Activated naive CD8-positive, alpha-beta T cell treated with anti-CD3 and anti-CD28 coated beads, Interleukin-2, amount 50 U/mL, for 16 hours (primary cell): ENCODE data around the gene SCRN1.

Experiments used
- DNase-seq: peaks from one replicate; pipeline ENCODE4 v3.0.0-alpha.2; 2020; ENCODE audit warnings: low read depth, low spot score

Gene SCRN1

DNA sequence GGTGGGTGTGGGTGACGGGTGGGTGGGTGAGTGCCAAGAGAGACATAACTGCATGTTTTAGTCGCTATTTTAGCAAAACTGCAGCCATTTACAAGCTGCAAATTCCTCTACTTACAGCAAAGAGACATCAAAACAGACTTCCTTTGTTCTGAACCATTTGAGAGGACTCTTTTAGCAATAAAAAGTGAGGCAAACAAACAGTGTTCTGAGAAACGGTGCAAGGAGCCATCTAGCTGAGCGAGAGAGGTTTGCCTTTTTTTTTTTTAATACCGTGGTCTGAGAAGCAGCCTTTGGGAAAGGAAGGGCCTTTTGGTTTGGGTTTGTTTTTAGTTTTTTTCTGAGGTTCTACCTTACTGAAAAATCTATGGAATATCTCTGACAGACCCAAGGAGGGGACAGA, 62.9 kb downstream of the SCRN1 start:
- no peak for DNase-seq

DNA sequence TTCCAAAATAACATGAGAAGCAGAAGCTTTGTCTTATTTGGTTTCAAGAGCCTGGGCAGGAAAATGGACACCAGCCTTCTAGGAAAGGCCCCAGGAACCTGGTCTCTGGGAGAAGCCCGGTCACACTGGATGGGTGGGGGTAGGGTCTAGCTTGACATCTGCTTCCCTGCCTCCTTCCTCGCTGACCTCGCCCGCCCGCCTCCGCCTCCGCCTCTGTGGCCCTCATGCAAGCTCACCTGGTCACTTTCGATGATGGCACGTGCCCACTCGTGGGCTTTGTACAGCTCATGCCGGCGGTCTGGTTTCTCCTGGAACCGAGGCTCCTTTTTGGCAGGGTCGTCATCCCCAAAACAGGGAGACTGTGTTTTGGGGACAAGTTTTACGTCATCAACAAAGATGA, 63.4 kb downstream of the SCRN1 start:
- DNase-seq = no peak

DNA sequence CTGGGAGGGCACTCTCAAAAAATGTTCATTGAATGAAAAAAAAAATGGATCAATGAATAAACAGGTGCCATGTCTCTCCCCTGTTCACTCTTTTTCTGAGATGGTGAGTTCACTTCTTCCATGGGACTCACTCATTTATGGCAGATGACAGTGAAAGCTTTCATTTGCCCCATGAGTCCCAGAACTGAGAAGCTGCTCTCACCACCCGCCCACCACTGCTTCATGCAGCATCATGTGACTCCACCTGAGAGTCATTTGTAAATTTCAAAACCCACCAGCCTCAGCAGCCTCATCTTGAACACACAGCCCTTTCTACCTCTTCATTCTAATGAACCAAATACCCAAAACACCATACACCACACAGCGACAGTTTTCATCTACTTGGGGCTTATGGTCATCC, 64.9 kb downstream of the SCRN1 start:
- DNase-seq = no peak

DNA sequence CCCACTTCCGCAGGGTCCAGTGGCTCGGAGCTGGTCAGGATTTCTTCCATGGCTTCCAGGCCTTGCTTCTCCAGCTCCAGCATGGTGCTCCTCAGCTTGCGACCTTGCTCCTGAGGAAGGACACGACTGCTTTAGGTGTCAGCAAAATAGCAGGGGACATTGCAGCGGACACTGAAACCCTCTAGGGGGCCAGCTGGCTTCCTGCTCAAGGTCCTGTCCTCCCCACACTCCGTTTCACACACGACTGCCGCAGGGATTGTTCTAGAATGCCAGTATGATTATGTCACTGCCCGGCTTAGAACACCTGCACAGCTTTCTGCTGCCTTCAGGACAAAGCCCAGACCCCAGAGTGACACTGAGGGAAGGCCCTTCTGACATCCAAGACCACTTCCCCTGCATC, 65.6 kb downstream of the SCRN1 start:
- no peak for DNase-seq

DNA sequence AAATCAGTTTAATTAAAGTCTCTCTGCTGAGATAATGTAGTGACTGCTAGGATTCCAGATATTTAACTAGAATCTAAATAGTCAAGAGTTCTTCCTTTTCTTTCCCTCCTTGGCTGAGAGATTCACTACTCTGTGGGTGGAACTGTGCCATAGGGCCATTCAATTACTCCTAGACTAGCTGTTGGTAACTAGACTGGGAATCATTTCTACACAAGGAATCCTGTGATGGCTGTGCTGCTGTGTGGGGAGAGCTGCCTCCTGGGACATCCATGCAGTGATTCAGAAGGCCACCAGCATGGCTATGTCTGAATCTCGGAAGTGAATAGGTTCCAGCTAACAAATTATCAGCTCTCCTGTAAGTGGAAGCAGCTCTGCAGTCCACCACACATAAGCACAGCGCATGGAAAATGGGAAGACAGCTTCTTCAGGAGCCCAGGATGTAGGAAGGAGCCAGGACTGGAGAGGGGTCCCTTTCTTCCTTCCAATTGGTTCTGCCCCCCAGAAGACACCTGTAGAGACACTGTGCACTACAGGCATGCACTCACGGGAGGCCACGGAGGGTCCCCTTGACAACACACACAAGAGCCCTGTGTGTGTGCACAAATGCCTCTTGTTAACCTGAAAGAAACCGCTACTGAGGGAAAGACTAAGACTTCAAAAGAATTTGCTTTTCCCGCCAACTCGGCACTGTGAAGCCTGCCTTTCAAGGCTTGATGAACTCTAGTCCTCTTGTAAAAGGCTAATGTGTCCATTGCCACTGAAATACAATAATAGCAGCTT, 66.5 kb downstream of the SCRN1 start:
- no peak for DNase-seq

DNA sequence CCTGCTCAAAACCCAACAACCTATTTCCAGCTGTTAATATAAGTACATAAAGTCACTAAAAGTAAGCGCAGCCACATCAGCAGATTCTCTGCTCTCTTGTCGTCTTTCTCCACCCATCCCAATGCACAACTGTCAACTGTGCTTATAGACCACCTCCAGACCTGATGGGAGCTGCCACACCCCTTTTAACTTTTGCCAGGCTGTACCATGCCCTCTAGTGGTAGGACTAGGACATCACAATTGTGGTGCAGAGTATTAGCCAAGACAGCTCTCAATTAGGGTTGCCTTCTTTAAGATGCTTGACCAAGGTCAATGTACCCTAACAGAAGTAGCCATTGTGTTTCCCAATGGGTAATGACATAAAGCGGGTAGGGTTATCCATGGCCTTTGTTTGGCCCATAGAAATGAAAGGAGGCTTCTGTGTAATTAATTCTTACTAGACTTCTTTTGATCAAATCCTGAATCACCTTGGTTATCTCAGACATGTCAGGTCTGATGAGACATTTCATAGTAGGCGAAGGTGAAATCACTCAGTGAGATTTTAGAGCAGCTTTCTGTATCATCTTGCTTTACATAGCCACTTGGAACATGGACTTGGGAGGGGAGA, 68.1 kb downstream of the SCRN1 start:
- peak; percentile 4 for DNase-seq

DNA sequence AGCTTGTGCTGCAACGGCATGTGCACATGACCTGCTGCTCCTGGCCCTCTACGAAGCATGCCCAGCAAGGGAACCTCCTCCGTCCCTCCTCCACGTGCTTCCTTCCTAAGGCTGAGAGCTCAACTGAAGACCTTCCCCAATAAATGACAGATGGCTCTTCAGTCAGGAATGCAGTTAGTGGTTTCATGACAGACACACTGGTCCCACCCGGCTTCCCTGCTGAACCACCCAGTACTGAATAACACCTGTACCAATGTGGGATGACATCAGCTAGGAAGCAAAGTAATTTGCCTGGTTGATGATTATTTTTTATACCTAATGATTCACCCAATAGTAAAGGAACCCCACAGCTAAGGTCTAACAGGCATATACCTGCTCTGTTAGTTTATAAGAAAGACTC, 69.1 kb downstream of the SCRN1 start:
- no peak for DNase-seq

DNA sequence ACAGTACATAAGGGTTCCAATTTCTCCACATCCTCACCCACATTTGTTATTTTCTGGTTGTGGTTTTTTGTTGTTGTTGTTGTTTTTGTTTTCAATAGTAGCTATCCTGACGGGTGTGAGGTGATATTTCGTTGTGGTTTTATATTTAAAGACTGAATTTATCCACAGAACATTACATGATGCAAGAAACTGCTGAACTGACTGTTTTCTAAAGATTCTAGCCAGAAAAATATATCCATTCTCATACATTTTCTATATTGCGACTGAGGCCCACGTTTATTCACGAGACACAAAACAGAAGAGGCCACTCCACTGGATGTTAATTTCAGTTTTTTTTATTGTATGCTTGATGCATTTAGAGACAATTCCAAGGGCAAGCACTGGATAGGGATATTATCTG, 69.8 kb downstream of the SCRN1 start:
- DNase-seq = no peak

DNA sequence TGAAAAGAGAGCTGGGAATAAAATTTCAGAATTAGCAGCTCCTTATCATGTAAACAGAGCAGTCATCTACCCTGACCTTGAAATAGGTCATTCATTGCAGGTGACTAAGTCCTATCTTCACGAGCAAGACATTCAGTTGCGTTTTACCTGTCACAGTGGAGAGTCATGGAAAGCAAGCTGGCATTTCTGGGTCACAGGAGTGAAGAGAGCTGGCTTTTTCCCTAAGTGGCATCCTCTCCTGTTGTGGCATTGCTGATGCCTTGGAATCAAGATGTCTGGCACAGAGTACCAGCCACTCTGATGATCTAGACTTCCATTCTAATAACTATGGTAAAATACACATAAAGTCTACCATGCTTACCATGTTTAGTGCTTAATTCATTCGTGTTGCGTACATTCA, 70.8 kb downstream of the SCRN1 start:
- no peak for DNase-seq

DNA sequence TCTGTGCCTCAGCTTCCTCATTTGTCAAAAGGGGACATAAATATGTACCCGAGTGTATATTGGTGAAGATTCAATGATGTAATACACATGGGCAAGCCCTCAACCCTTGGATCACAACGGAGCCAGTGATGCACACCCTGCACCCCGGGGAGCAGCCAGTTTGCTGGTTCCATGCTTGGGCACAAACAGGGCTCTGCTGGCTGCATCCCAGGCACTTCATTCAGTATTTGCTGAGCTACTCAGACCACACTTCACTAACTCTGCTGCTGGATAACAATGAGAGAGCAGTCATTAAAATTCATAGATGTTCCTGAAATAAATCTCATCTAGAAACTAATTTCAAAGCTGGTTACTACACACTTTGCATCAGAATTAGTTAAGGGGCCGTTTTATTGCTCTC, 72.0 kb downstream of the SCRN1 start:
- DNase-seq = no peak

DNA sequence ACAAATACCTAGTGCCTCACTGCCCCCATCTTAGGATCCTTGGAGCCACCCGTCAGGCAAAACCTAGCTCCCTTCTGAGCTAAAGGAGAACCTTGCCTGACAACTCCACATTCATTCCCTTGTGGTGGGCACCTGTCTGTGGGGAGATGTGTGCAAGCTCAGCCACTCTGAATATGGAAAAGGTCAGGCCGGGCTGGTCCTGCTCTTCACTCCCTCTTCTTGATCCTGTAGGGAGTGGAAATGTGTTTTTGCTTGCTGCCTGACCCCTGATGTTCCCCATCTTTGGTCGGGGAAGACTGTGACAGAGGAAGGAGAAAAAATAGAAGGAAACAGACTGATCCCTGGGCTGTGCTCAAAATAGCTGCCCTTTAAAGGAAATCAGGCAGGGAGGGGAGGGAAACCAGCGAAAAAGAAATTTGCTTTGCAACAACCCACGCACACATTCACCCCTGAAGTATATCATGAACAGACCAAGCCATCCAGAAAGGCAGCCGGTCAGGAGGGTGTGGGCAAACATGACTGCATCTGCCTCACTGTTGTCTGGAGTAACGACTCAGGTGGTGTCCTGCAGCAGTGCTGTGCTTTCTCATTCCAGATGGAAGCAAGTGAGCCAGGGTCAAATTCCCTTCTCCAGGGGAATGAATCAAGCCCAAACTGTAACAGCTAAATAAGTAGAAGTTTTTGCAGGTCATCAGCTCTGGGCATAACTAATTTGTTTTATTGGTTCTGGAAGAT, 74.0 kb downstream of the SCRN1 start:
- no peak for DNase-seq

DNA sequence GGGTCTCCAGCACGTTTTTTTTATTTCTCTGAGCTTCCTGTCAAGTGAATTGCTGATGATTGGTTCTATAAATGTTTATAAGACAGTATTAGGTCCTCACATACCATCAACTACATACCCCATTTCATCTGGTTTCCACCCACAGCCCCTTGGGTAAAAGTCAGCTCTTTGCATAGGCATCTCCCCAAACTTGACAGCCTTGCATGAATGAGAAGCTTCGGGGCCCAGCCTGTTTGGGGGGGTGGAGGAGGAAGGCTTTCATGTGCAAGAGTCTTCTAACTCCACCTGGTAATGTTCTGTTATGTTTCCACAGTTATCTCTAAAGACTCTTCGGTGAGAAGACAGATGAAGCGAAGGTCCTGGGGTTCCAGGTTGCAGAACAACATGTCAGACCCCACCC, 75.4 kb downstream of the SCRN1 start:
- DNase-seq = no peak

DNA sequence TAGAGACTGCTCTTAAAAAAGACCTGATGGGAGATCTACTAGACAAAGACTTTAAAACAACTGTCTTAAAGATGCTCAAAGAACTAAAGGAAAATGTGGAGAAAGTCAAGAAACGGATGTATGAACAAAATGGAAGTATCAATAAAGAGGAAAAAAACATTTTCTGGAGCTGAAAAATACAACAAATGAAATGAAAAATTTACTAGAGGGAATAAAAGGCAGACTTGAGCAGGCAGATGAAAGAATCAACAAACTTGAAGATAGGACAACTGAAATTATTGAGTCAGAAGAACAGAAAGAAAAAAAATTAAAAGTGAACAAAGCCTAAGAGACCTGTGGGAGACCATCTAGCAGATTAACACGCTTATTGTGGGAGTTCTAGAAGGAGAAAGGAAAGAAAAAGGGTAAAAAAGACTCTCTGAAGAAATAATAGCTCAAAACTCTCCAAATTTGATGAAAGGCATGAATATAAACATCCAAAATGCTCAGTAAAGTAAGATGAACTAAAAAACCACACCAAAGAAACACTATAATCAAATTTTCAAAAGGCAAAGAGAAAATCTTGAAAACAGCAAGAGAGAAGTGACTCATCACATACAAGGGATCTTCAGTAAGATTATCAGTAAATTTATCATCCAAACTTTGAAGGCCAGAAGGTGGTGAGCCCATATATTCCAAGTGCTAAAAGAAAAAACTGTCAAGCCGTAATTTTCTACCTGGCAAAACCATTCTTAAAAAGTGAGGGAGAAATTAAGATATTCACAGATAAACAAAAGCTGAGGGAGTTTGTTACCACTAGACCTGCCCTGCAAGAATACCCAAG, 83.2 kb downstream of the SCRN1 start:
- no peak for DNase-seq

DNA sequence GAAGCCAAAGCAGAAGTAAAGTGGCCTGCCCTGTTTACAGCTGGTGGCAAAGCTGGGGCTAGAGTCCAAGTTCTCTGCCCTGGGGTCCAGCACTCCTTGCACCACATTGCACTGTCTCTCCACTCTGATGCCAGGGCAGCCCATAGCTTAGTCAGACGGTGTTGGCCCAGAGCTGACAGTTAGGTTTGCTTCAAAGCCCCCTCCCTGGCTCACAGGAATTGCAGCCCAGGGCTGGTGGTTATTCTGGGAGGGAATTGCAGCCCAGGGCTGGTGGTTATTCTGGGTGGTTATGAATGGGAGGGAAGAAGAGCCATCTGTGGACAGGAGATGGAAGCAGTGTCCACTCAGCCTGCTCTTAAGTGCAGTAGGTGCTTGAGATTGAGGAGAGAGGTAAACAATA, 88.9 kb downstream of the SCRN1 start:
- DNase-seq = no peak

DNA sequence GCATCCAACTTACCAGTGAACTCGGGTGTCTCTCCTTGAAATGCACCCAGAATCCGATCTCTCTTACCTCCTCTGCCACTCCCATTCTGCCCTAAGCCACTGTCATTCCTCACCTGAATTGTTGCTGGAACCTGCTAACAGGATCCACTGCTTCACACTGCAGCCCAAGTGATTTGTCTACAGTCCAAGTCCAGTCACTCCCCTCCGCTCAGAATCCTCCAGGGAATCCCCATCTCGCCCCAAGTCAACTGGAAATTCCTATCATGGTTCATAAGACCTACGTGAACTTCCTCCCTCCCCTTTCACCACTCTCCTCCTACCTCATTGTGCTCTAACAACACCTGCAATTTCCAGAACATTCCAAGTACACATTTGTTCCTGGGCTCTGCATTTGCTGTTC, 91.3 kb downstream of the SCRN1 start:
- DNase-seq = no peak

DNA sequence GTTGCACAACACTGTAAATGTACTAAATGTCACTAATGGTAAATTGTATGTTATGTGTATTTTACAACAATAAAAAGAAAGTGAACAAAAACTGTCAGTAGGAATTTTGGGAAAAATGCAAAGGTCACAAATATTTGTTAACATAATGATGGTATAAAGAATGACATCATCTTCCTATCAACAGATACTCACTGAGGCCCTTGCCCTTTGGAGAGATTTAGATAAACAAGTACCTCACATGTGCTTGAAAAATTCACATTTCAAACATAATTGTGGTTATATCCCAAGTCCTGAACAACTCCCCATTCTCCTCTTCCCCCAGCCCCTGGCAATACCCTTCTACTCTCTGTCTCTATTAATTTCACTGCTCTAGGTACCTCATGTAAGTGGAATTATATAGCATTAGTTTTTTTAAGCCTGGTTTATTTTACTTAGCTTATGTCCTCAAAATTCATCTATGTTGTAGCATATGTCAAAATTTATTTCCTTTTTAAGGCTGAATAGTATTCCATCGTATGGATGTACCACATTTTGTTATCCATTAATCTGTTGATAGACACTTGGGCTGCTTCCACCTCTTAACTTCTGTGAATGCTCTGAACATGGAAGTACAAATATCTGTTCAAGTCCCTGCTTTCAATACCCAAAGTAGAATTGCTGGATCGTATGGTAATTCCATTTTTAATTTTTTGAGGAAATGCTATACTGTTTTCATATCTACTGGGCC, 92.8 kb downstream of the SCRN1 start:
- no peak for DNase-seq

DNA sequence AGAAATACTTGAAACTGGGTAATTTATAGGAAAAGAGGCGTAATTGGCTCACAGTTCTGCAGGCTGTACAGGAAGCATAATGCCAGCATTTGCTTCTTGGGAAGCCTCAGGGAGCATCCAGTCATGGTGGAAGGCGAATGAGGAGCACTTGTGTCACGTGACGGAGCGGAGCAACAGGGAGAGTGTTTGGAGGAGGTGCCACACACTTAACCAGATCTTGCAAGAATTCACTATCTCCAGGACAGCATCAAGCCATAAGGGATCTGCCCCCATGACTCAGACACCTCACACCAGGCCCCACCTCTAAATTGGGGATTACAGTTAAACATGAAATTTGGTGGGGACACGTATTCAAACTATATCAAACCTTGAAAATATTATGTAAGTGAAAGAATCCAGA, 94.0 kb downstream of the SCRN1 start:
- no peak for DNase-seq

DNA sequence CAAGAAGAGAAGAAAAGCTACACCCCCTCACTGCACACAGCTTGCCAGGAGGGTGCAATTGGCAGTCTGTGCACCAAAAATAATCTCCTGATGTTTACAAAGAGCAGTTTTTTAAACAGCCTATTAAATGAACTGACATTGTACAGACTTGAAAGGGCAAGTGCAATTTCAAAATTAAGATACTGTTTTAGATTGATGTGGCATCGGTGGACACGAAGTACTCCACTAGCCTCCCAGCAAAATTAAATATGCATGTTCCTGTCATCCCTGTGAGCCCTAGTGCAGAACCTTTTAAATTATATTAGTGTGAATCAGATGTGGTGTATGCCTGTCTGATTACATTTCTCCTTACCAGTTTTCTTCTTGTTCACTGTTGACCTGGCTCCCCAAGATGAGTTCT, 95.3 kb downstream of the SCRN1 start:
- DNase-seq = no peak

DNA sequence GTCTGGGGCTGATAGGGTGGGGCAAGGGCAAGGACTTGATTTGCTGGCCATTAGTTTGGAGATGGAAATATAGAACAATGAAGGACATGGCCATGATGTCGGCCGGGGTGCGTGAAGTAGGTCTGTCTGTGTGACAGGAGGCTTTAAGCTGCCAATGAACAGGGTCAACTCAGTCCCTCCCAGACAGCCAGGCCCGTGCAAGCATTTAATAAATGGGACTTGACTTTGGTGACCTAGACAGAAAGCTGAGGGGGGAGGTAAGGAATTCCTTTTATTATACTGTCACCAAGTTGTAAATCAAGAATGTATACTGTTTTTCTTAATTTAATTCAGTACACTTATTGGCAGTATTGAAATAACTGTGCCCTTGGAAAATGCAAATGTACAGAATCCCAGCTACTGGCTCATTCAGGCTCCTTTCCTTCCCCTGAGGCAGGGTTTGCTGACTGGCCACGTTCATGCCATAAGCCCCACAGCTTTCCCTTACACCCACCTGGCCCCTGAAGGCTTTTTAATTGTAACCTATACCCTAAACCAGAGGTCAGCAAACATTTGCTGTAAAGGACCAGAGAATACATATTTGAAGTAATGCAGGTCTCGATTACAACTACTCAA, 96.1 kb downstream of the SCRN1 start:
- DNase-seq = no peak

DNA sequence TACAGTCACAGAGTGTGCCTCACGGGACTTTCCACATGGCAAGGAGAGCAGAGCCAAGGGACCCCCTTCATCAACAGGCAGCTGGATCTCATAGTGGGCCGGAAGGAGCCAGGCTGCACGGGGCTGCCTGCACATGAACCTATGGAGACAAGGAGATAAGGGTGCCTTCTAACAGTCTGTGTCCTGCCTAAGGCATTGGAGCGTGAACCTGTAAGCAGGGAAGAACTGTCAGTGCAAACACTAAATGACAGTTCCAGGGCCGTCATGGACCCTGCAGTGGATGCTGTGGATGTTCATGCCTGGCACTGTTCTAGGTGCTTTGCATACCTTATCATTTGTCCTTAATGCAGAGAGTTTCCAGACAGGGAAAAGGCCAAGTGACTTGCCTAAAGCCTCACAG, 97.4 kb downstream of the SCRN1 start:
- DNase-seq = no peak

DNA sequence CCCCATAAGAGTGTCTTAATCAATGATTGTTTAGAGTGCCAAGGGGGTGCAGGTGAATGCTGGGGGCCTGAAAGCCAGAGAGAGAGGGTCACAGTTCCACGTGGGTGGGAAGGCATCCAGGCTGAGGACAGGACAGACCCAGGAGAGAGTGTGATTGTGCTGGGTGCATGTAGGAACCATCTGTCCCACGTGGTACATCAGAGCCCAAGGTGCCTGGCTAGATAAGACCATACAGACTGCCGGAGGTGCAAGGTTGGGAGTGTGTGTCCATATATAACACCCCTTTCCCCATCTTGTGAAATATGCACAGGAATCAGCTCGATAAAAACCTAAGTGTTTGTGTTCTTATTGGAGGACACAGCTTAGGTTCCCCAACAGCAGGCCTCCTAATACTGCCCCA, 97.8 kb downstream of the SCRN1 start:
- DNase-seq = no peak
